Psoas muscle (tissue), 8 donors: ENCODE data around the gene CA10. TPM values are rescaled to one million over a fixed set of nuclear protein-coding genes. Genes with fewer than 3 reads are reported as not detected.

Source experiments
- ATAC-seq, 4 donors: fragments of 200-7000 bp; cut with Tn5 transposase; one replicate each; pipeline ENCODE4 v1.9.1; 2020; ENCODE audit warnings: moderate library complexity in 3 of 4, mild to moderate bottlenecking in 2 of 4
- DNase-seq, 2 donors: peaks; one replicate each; pipeline ENCODE4 v3.0.0-alpha.2; 2020
- H3K27ac ChIP-seq: fragments of 200-600 bp; one replicate; pipeline ENCODE4 v1.8.0; 2022
- H3K27me3 ChIP-seq, 3 donors: fragments of 200-600 bp in 1 of 3; one replicate each; pipeline versions ENCODE4 v1.6.1 to v1.8.0; 2013 to 2022; ENCODE audit warnings: low read length in 2 of 3, mild to moderate bottlenecking in 2 of 3, moderate library complexity in 1 of 3; ENCODE audit not compliant: insufficient read depth in 3 of 3
- H3K36me3 ChIP-seq, 2 donors: fragments of 200-600 bp in 1 of 2; one replicate each; pipeline versions ENCODE4 v1.6.1 to v1.8.0; 2013 to 2022; ENCODE audit warnings: low read depth in 1 of 2, mild to moderate bottlenecking in 1 of 2, moderate library complexity in 1 of 2; ENCODE audit not compliant: insufficient read depth in 1 of 2
- H3K4me1 ChIP-seq: fragments of 200-600 bp; one replicate; pipeline ENCODE4 v1.8.0; 2022
- H3K4me3 ChIP-seq: fragments of 200-600 bp; one replicate; pipeline ENCODE4 v1.8.0; 2022; ENCODE audit warnings: mild to moderate bottlenecking
- H3K9me3 ChIP-seq: fragments of 200-600 bp; one replicate; pipeline ENCODE4 v1.8.0; 2022
- CTCF ChIP-seq: fragments of 200-600 bp; IDR thresholded peaks from one replicate; pipeline ENCODE4 v1.8.0; 2022; ENCODE audit warnings: antibody characterized with exemption
- WGBS, 3 donors: extraction: QIAGEN DNeasy Blood & Tissue Kit; methylation state at CpG; one replicate each; pipeline versions ENCODE4 v1.1.6 to v1.1.7; 2013; 5-methylcytosine and 5-hydroxymethylcytosine counted together
- intact Hi-C, 2 donors: fragments of 100-400 bp; cut with DNase I; formaldehyde crosslinking; loops; one replicate each; pipeline versions ENCODE4 v1.11.0 to v1.14.2; 2022
- polyA plus RNA-seq, 3 donors: library from polyadenylated mRNA; stranded (reverse); fragments of 200-250 nt; gene quantifications; one replicate each; pipeline ENCODE4 v1.2.3, GENCODE V29; 2013
- total RNA-seq, 4 donors: library from RNA; stranded (reverse); fragmentation: NEBNext Ultra II Directional in 2 of 4; extraction: Animal tissue kit (Norgen Biotek cat#: 25700) in 2 of 4; gene quantifications; one replicate each; pipeline versions ENCODE4 v1.2.1 to v1.2.4, GENCODE V29; 2021 to 2023
- donor health status: healthy with polysubstance abuse.
- donor health status: DM: no; HTN: no; CAD: no; lungs with moderate emphysema.
- donor health status: Bipolar disorder and iron deficiency.
- donor health status: healthy.
- donor health status: DM: yes; HTN: yes; CAD: no.
- donor health status: DM: no; HTN: no; CAD: no.
- donor health status: DM: no; HTN: no; CAD: no.
- donor health status: DM: yes; HTN: yes; CAD: no.

The CA10 gene
- total and polyA plus RNA-seq, 7 donors = 0.03 to 0.04 TPM; not detected in 5

- TF ChIP-seq CTCF = no peak
- H3K4me1 ChIP-seq = no peaks in the 10 kb centered on the region
- H3K9me3 ChIP-seq = no peaks in the 10 kb centered on the region
- no peak overlapping the region for H3K27ac ChIP-seq
- no peak overlapping the region for H3K4me3 ChIP-seq
- H3K27me3 ChIP-seq = no peaks in the 10 kb centered on the region
- ATAC-seq = no peak
- WGBS, 3 donors = 30 to 62% (median 40%) methylated on average over 2 of the region's 2 CpGs
- H3K36me3 ChIP-seq = no peaks in the 10 kb centered on the region
- DNase-seq = no peak
- intact Hi-C loops = loop anchor here in 1 of 2 donors (10.0 kb wide), 1 partner anchor 61 kb away; no protein-coding TSS in a partner anchor
These were observed 473.1 kb downstream of the CA10 start for GRCh38 chr17:51685287-51685909.

- ATAC-seq = no peak
- no peak for TF ChIP-seq CTCF
- 79 to 83% (median 83%) methylated on average over 5 of the region's 5 CpGs for WGBS, 3 donors
These were observed 474.3 kb downstream of the CA10 start for GRCh38 chr17:51684214-51684613.

GRCh38 chr17:51683291-51683690 is 475.2 kb downstream of the CA10 start:
- Histone ChIP-seq H3K36me3 (no peaks in the 10 kb centered on the region), H3K4me3 (no peak overlapping the region), H3K9me3 (no peaks in the 10 kb centered on the region), H3K4me1 (no peaks in the 10 kb centered on the region), H3K27ac (no peak overlapping the region), H3K27me3 (no peaks in the 10 kb centered on the region)
- TF ChIP-seq CTCF = no peak
- 70 to 87% (median 81%) methylated on average over 10 of the region's 10 CpGs for WGBS, 3 donors
- ATAC-seq (no peak), DNase-seq (no peak)
- intact Hi-C loops = loop anchor here in 1 of 2 donors (10.0 kb wide), 1 partner anchor 58 kb away; no protein-coding TSS in a partner anchor

More at GRCh38 chr17:51684214-51684613, 474.3 kb downstream of the CA10 start:
- Histone ChIP-seq H3K27me3 (no peaks in the 10 kb centered on the region), H3K36me3 (no peaks in the 10 kb centered on the region), H3K27ac (no peak overlapping the region), H3K4me3 (no peak overlapping the region), H3K9me3 (no peaks in the 10 kb centered on the region), H3K4me1 (no peaks in the 10 kb centered on the region)
- DNase-seq = no peak
- intact Hi-C loops = loop anchor here in 1 of 2 donors (10.0 kb wide), 1 partner anchor 59 kb away; no protein-coding TSS in a partner anchor

GRCh38 chr17:51682115-51682514 is 476.4 kb downstream of the CA10 start:
- intact Hi-C loops = loop anchor here in 1 of 2 donors (10.0 kb wide), 1 partner anchor 57 kb away; no protein-coding TSS in a partner anchor
- Histone ChIP-seq H3K36me3 (no peaks in the 10 kb centered on the region), H3K27ac (no peak overlapping the region), H3K4me1 (no peaks in the 10 kb centered on the region), H3K27me3 (no peaks in the 10 kb centered on the region), H3K4me3 (no peak overlapping the region), H3K9me3 (no peaks in the 10 kb centered on the region)
- DNase-seq = no peak
- ATAC-seq = peak in 1 of 4 donors; percentile 48
- WGBS, 3 donors = 39 to 41% (median 40%) methylated on average over 5 of the region's 5 CpGs
- no peak for TF ChIP-seq CTCF
